Measurements from ENCODE around the gene DNAJC5.

Gene DNAJC5

GRCh38 chr20:63885264-63886053, 9.5 kb upstream of the DNAJC5 start:
- no peak for DNase-seq

- DNase-seq = no peak
Measured at GRCh38 chr20:63886054-63886419, 8.9 kb upstream of the DNAJC5 start.

GRCh38 chr20:63886921-63887320, 8.0 kb upstream of the DNAJC5 start:
- no peak for DNase-seq

- DNase-seq = no peak
Measured at GRCh38 chr20:63889241-63890200, 5.4 kb upstream of the DNAJC5 start.

- DNase-seq = no peak
Measured at GRCh38 chr20:63890201-63890576, 4.7 kb upstream of the DNAJC5 start.

- no peak for DNase-seq
Measured at GRCh38 chr20:63890616-63891015, 4.3 kb upstream of the DNAJC5 start.

- no peak for DNase-seq
Measured at GRCh38 chr20:63891061-63892002, 3.6 kb upstream of the DNAJC5 start.

GRCh38 chr20:63892402-63892801, 2.5 kb upstream of the DNAJC5 start:
- no peak for DNase-seq

- DNase-seq = no peak
Measured at GRCh38 chr20:63893999-63894357, 948 bp upstream of the DNAJC5 start.

- peak; percentile 16 to 20 for DNase-seq
Measured at GRCh38 chr20:63895202-63895951, 451 bp downstream of the DNAJC5 start.

- no peak for DNase-seq
Measured at GRCh38 chr20:63895952-63896263, 982 bp downstream of the DNAJC5 start.

- DNase-seq = no peak
Measured at GRCh38 chr20:63896264-63897105, 1.6 kb downstream of the DNAJC5 start.

- no peak for DNase-seq
Measured at GRCh38 chr20:63897978-63898561, 3.1 kb downstream of the DNAJC5 start.

- peak in 1 of 2 experiments; percentile 31 for DNase-seq
Measured at GRCh38 chr20:63898882-63899558, 4.1 kb downstream of the DNAJC5 start.

- DNase-seq = no peak
Measured at GRCh38 chr20:63900413-63900812, 5.5 kb downstream of the DNAJC5 start.

- no peak for DNase-seq
Measured at GRCh38 chr20:63903796-63904561, 9.1 kb downstream of the DNAJC5 start.

- no peak for DNase-seq
Measured at GRCh38 chr20:63908008-63908682, 13.2 kb downstream of the DNAJC5 start.

GRCh38 chr20:63911176-63911575, 16.2 kb downstream of the DNAJC5 start:
- DNase-seq = no peak

GRCh38 chr20:63913768-63914167, 18.8 kb downstream of the DNAJC5 start:
- DNase-seq = no peak

All from NCI-H524 (cell line).